HepG2 (cell line): ENCODE data around the gene DNAJC12. TPM values are rescaled to one million over a fixed set of nuclear protein-coding genes. Genes with fewer than 3 reads are reported as not detected.

Experiments
- BCL6 ChIP-seq: IDR thresholded peaks from 2 replicates; pipeline ENCODE4 v1.6.1; 2016; ENCODE audit warnings: missing genetic modification reagents, missing compliant biosample characterization
- BORCS8-MEF2B ChIP-seq: sonication (generic); formaldehyde crosslinking; IDR thresholded peaks from 2 replicates; pipeline ENCODE4 v1.8.0; 2022; ENCODE audit warnings: mild to moderate bottlenecking, missing genetic modification reagents
- FOXM1 ChIP-seq: sonication (generic); formaldehyde crosslinking; IDR thresholded peaks from 2 replicates; pipeline ENCODE4 v1.5.0; 2020; ENCODE audit warnings: missing genetic modification reagents
- GMEB1 ChIP-seq: sonication (generic); formaldehyde crosslinking; IDR thresholded peaks from 2 replicates; pipeline ENCODE4 v1.5.1; 2020; ENCODE audit warnings: missing genetic modification reagents, mild to moderate bottlenecking, borderline replicate concordance
- MXD1 ChIP-seq: sonication (generic); formaldehyde crosslinking; IDR thresholded peaks from 2 replicates; pipeline ENCODE4 v1.4.0; 2020; ENCODE audit warnings: mild to moderate bottlenecking, missing genetic modification reagents
- SMARCC2 ChIP-seq: fragments of 450-650 bp; IDR thresholded peaks from 2 replicates; pipeline ENCODE4 v1.6.1; 2017; ENCODE audit warnings: antibody characterized with exemption, mild to moderate bottlenecking
- TFE3 ChIP-seq: IDR thresholded peaks from 2 replicates; pipeline ENCODE4 v1.6.1; 2016
- ZKSCAN5 ChIP-seq: sonication (generic); formaldehyde crosslinking; IDR thresholded peaks from 2 replicates; pipeline ENCODE4 v1.5.1; 2020; ENCODE audit warnings: mild to moderate bottlenecking, missing genetic modification reagents
- ZNF180 ChIP-seq: sonication (generic); formaldehyde crosslinking; IDR thresholded peaks from 2 replicates; pipeline ENCODE4 v1.4.0; 2020; ENCODE audit warnings: low read depth, missing genetic modification reagents, borderline replicate concordance
- ZNF546 ChIP-seq: sonication (generic); formaldehyde crosslinking; conservative IDR thresholded peaks from 2 replicates; pipeline ENCODE4 v1.8.1; 2023; ENCODE audit warnings: mild to moderate bottlenecking, missing genetic modification reagents
- ZNF556 ChIP-seq: sonication (generic); formaldehyde crosslinking; IDR thresholded peaks from 2 replicates; pipeline ENCODE4 v1.4.0; 2020; ENCODE audit warnings: mild to moderate bottlenecking, missing genetic modification reagents, borderline replicate concordance
- ZNF615 ChIP-seq: sonication (generic); formaldehyde crosslinking; IDR thresholded peaks from 2 replicates; pipeline ENCODE4 v1.5.0; 2020; ENCODE audit warnings: mild to moderate bottlenecking, missing genetic modification reagents, borderline replicate concordance
- ZNF619 ChIP-seq: sonication (generic); formaldehyde crosslinking; IDR thresholded peaks from 2 replicates; pipeline ENCODE4 v1.4.0; 2020; ENCODE audit warnings: mild to moderate bottlenecking, missing genetic modification reagents
- polyA plus RNA-seq, 8 experiments: library from polyadenylated mRNA; depleted of rRNA in 3 of 8; stranded (reverse) in 7 of 8; unstranded in 1 of 8; fragments of >200 nt; fragmentation: Illumina TruSeq in 4 of 8; extraction: Trizol in 4 of 8; gene quantifications; 2 replicates each; pipeline versions ENCODE4 v1.2.1 to v1.2.3, GENCODE V29; 2011 to 2016; ENCODE audit warnings: low read depth in 4 of 8, missing spikeins in 1 of 8, mixed read lengths in 1 of 8; ENCODE audit not compliant: insufficient read depth in 1 of 8
- total RNA-seq, 5 experiments: library from RNA; depleted of rRNA; stranded (reverse); fragments of >200 nt; fragmentation: Illumina TruSeq; extraction: Trizol; gene quantifications; 2 replicates each; pipeline ENCODE4 v1.2.3, GENCODE V29; 2016; ENCODE audit warnings: low read depth in 1 of 5
- TF ChIP-seq, protein P1 (sequence below): sonication (generic); formaldehyde crosslinking; IDR thresholded peaks from 2 replicates; pipeline ENCODE4 v1.8.0; 2022; ENCODE audit warnings: missing genetic modification reagents, mild to moderate bottlenecking, inconsistent platforms, borderline replicate concordance
- TF ChIP-seq, protein P2 (sequence below): sonication (generic); formaldehyde crosslinking; IDR thresholded peaks from 2 replicates; pipeline ENCODE4 v1.8.1; 2023; ENCODE audit warnings: missing genetic modification reagents, inconsistent platforms, borderline replicate concordance
- TF ChIP-seq, protein P3 (sequence below): IDR thresholded peaks from 2 replicates; pipeline ENCODE4 v1.6.1; 2016; ENCODE audit warnings: low read depth, control low read depth
- TF ChIP-seq, protein P4 (sequence below): sonication (generic); formaldehyde crosslinking; IDR thresholded peaks from 2 replicates; pipeline ENCODE4 v1.4.0; 2020; ENCODE audit warnings: missing genetic modification reagents

DNAJC12 gene
- total and polyA plus RNA-seq, 2 of the 13 experiments (the other 11 are each of a cell fraction or from before 2014, with no cell fraction given): 11.6 to 43.9 TPM

GRCh38 chr10:67849331-67850011 is 11.5 kb upstream of the DNAJC12 start (continued):
- TF ChIP-seq ZKSCAN5 (CRISPR knock-in tag) (no peak), TFE3 (CRISPR knock-in tag) (no peak; the same call in 1 of the 2 replicates), ZNF619 (CRISPR knock-in tag) (0 out of 2 replicates have a peak, but pooled peaks have one; percentile 30), MXD1 (CRISPR knock-in tag) (no peak), BCL6 (peak; percentile 48), ZNF556 (no peak; the same call in 1 of the 2 replicates), BORCS8-MEF2B (no peak), ZNF615 (no peak), FOXM1 (no peak), SMARCC2 (no peak), GMEB1 (CRISPR knock-in tag) (peak; percentile 62; the same call in 1 of the 2 replicates), ZNF180 (no peak), ZNF546 (CRISPR knock-in tag) (no peak)
- TF ChIP-seq, protein P1, sequence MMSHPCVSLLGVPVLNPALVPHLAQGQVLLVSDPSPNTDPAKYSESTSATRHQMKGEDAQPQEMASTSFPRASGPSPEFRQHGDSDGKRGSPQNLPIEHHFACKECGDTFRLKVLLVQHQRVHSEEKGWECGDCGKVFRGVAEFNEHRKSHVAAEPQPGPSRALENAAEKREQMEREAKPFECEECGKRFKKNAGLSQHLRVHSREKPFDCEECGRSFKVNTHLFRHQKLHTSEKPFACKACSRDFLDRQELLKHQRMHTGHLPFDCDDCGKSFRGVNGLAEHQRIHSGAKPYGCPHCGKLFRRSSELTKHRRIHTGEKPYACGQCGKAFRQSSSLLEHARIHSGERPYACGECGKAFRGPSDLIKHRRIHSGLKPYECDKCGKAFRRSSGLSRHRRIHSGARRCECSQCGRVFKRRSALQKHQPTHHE (CRISPR knock-in tag): peak; percentile 21; the same call in 1 of the 2 replicates
- TF ChIP-seq, protein P2, sequence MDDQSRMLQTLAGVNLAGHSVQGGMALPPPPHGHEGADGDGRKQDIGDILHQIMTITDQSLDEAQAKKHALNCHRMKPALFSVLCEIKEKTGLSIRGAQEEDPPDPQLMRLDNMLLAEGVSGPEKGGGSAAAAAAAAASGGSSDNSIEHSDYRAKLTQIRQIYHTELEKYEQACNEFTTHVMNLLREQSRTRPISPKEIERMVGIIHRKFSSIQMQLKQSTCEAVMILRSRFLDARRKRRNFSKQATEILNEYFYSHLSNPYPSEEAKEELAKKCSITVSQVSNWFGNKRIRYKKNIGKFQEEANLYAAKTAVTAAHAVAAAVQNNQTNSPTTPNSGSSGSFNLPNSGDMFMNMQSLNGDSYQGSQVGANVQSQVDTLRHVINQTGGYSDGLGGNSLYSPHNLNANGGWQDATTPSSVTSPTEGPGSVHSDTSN (CRISPR knock-in tag): no peak
- TF ChIP-seq, protein P3, sequence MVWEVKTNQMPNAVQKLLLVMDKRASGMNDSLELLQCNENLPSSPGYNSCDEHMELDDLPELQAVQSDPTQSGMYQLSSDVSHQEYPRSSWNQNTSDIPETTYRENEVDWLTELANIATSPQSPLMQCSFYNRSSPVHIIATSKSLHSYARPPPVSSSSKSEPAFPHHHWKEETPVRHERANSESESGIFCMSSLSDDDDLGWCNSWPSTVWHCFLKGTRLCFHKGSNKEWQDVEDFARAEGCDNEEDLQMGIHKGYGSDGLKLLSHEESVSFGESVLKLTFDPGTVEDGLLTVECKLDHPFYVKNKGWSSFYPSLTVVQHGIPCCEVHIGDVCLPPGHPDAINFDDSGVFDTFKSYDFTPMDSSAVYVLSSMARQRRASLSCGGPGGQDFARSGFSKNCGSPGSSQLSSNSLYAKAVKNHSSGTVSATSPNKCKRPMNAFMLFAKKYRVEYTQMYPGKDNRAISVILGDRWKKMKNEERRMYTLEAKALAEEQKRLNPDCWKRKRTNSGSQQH (CRISPR knock-in tag): peak; percentile 74; the same call in 1 of the 2 replicates
- TF ChIP-seq, protein P4, sequence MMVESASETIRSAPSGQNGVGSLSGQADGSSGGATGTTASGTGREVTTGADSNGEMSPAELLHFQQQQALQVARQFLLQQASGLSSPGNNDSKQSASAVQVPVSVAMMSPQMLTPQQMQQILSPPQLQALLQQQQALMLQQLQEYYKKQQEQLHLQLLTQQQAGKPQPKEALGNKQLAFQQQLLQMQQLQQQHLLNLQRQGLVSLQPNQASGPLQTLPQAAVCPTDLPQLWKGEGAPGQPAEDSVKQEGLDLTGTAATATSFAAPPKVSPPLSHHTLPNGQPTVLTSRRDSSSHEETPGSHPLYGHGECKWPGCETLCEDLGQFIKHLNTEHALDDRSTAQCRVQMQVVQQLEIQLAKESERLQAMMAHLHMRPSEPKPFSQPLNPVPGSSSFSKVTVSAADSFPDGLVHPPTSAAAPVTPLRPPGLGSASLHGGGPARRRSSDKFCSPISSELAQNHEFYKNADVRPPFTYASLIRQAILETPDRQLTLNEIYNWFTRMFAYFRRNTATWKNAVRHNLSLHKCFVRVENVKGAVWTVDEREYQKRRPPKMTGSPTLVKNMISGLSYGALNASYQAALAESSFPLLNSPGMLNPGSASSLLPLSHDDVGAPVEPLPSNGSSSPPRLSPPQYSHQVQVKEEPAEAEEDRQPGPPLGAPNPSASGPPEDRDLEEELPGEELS (CRISPR knock-in tag): no peak
